Measurements from ENCODE around the gene PCID2.
A peak's percentile ranks its signal among the peaks of the same experiment; 100 is the strongest.

The PCID2 gene

GRCh38 chr13:113220141-113220598 lies 11.7 kb upstream of the PCID2 start:
- FAIRE-seq (no peak), DNase-seq (ENCODE audit: insufficient read length, low spot score) (no peak)

- FAIRE-seq (no peak), DNase-seq (ENCODE audit: insufficient read length, low spot score) (no peak)
These were observed 10.9 kb upstream of the PCID2 start for GRCh38 chr13:113219256-113219940.

- no peak for FAIRE-seq
These were observed 10.1 kb upstream of the PCID2 start for GRCh38 chr13:113218586-113218985.

GRCh38 chr13:113216254-113217048 lies 8.0 kb upstream of the PCID2 start:
- no peak for DNase-seq (ENCODE audit: insufficient read length, low spot score)
- no peak for FAIRE-seq

More at GRCh38 chr13:113218586-113218985, 10.1 kb upstream of the PCID2 start:
- no peak for DNase-seq (ENCODE audit: insufficient read length, low spot score)

- DNase-seq (ENCODE audit: insufficient read length, low spot score) (no peak), FAIRE-seq (no peak)
These were observed 3.3 kb upstream of the PCID2 start for GRCh38 chr13:113211774-113212173.

- no peak for DNase-seq (ENCODE audit: insufficient read length, low spot score)
These were observed 2.4 kb upstream of the PCID2 start for GRCh38 chr13:113210833-113211232.

GRCh38 chr13:113209759-113210421 lies 1.4 kb upstream of the PCID2 start:
- peak; percentile 91 for FAIRE-seq
- DNase-seq (ENCODE audit: insufficient read length, low spot score), result peak; percentile 49

More at GRCh38 chr13:113210833-113211232, 2.4 kb upstream of the PCID2 start:
- peak; percentile 68 for FAIRE-seq

GRCh38 chr13:113209336-113209758 lies 878 bp upstream of the PCID2 start, which contains the start of gene CUL4A:
Gene CUL4A, plus strand, starts transcription at chr13:113209613. Its CDS starts 15 bp downstream, at chr13:113209628.
- peak; percentile 59 for DNase-seq (ENCODE audit: insufficient read length, low spot score)

GRCh38 chr13:113207890-113208420 lies 514 bp downstream of the PCID2 start:
- FAIRE-seq, result peak; percentile 81
- DNase-seq (ENCODE audit: insufficient read length, low spot score), result no peak

More at GRCh38 chr13:113209336-113209758, 878 bp upstream of the PCID2 start, which contains the start of gene CUL4A:
- no peak for FAIRE-seq

- FAIRE-seq (peak; percentile 11), DNase-seq (ENCODE audit: insufficient read length, low spot score) (no peak)
These were observed 1.0 kb downstream of the PCID2 start for GRCh38 chr13:113207460-113207859.

GRCh38 chr13:113205428-113205931 lies 3.0 kb downstream of the PCID2 start:
- DNase-seq (ENCODE audit: insufficient read length, low spot score), result no peak
- FAIRE-seq, result no peak

- DNase-seq (ENCODE audit: insufficient read length, low spot score) (no peak), FAIRE-seq (no peak)
These were observed 4.1 kb downstream of the PCID2 start for GRCh38 chr13:113204378-113204734.

GRCh38 chr13:113203507-113204377 lies 4.7 kb downstream of the PCID2 start:
- DNase-seq (ENCODE audit: insufficient read length, low spot score) (no peak), FAIRE-seq (no peak)

GRCh38 chr13:113202912-113203311 lies 5.6 kb downstream of the PCID2 start:
- DNase-seq (ENCODE audit: insufficient read length, low spot score), result no peak
- no peak for FAIRE-seq

GRCh38 chr13:113201815-113202214 lies 6.7 kb downstream of the PCID2 start:
- no peak for FAIRE-seq
- DNase-seq (ENCODE audit: insufficient read length, low spot score), result no peak

- DNase-seq (ENCODE audit: insufficient read length, low spot score) (no peak), FAIRE-seq (no peak)
These were observed 11.3 kb downstream of the PCID2 start for GRCh38 chr13:113196970-113197737.

GRCh38 chr13:113195360-113195759 lies 13.1 kb downstream of the PCID2 start:
- DNase-seq (ENCODE audit: insufficient read length, low spot score), result no peak
- FAIRE-seq, result no peak

GRCh38 chr13:113192902-113193301 lies 15.6 kb downstream of the PCID2 start:
- DNase-seq (ENCODE audit: insufficient read length, low spot score) (no peak), FAIRE-seq (no peak)

GRCh38 chr13:113192279-113192678 lies 16.2 kb downstream of the PCID2 start:
- no peak for FAIRE-seq
- DNase-seq (ENCODE audit: insufficient read length, low spot score), result no peak

Measured in GM19239 (cell line).